ENCODE measurements around the gene ROR2. TPM values are rescaled to one million over a fixed set of nuclear protein-coding genes. Genes with fewer than 3 reads are reported as not detected.
A peak's percentile ranks its signal among the peaks of the same experiment; 100 is the strongest.

Gene ROR2
- total and polyA plus RNA-seq, 2 of the 8 experiments (the other 6 are each of a cell fraction or from before 2014, with no cell fraction given) = 2.7 to 4.3 TPM

DNA sequence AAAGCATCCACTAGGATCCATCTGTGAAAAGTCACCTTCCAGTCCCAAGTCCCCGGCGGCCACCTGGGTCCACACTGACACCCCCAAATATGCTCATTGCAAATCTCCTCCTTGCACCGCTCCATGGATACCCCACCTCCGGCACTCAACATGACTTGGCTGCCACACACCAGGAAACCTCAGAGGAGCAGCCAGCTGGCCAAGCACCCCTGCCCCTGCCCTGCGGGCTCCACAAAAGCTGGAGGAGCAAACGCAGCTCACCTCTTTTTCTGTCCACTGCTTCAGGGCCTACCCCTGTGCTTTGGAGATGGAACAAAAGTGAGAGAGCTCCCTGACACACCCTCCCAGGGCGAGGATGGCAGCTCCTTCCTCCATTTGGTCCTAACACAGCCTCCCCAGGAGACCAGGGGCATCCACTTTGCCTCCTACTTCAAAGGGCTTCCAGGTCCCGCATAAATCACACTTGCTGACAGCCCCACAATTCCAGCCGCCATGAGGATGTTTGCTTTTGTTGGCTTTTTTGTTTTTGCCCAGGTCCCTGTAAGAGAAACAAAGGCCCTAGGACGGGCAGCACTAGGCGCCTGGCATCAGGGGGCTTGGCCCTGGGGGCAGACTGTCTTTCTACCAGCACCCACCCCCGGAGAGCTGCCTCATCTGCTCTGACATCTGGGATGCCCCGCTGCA lies 14.8 kb downstream of the ROR2 start:
- Histone ChIP-seq H3K18ac (ENCODE audit: extremely low read depth, low read length) (no peak overlapping the region), H2AFZ (ENCODE audit: low read length) (no peak overlapping the region), H3K23me2 (ENCODE audit: low read depth, low read length) (no peaks in the 10 kb centered on the region), H2BK120ac (replicated peaks; ENCODE audit: low read depth, low read length) (no peak overlapping the region), H2AK5ac (ENCODE audit: low read depth, low read length) (no peak overlapping the region), H3K4me2 (ENCODE audit: insufficient read depth in 1 of 2, low read depth in 2 of 2, low read length in 2 of 2) (no peak overlapping the region), H3K27me3 (replicated peaks in 1 of 4; ENCODE audit: control insufficient read depth in 3 of 4, extremely low read depth in 1 of 4, insufficient read depth in 3 of 4, low read length in 3 of 4) (no peaks in the 10 kb centered on the region), H2BK12ac (ENCODE audit: low read depth, low read length) (no peak overlapping the region), H3K9me3 (ENCODE audit: insufficient read depth in 2 of 2, low read depth in 1 of 2, low read length in 1 of 2) (peaks cover 6 to 14% of the 10 kb centered on the region in 2 experiments; a peak in 3 of 4 replicates), H3K4me1 (replicated peaks in 1 of 4; ENCODE audit: control insufficient read depth in 3 of 4, insufficient read depth in 4 of 4, low read length in 3 of 4) (peaks cover 0 to 8% (median 2%) of the 10 kb centered on the region in 4 experiments; a peak in 3 of 7 replicates), H2BK20ac (ENCODE audit: low read length) (no peak overlapping the region), H4K8ac (ENCODE audit: extremely low read depth, insufficient read depth, low read length) (0 out of 2 replicates have a peak overlapping the region, but pooled peaks have one; percentile 28), H2BK5ac (ENCODE audit: low read depth, low read length) (no peak overlapping the region), H3K4ac (replicated peaks; ENCODE audit: insufficient read length, low read depth, low read length) (no peak overlapping the region), H3K4me3 (ENCODE audit: extremely low read depth in 1 of 4, insufficient read depth in 2 of 4, low read depth in 3 of 4, low read length in 4 of 4) (no peak overlapping the region), H3K23ac (ENCODE audit: insufficient read length) (no peak overlapping the region), H3K27ac (ENCODE audit: low read depth, low read length) (no peak overlapping the region), H3K14ac (ENCODE audit: insufficient read length) (no peak overlapping the region), H3K79me1 (ENCODE audit: low read depth, low read length) (no peaks in the 10 kb centered on the region), H3K79me2 (ENCODE audit: control insufficient read depth in 1 of 2, insufficient read depth in 2 of 2, low read length in 2 of 2) (no peaks in the 10 kb centered on the region), H3K9ac (replicated peaks in 1 of 4; ENCODE audit: extremely low read depth in 1 of 4, low read depth in 3 of 4, low read length in 3 of 4) (no peak overlapping the region), H2BK15ac (ENCODE audit: low read length) (no peak overlapping the region), H4K5ac (ENCODE audit: insufficient read length, low read depth, low read length) (no peak overlapping the region), H3K56ac (replicated peaks; ENCODE audit: insufficient read length, low read depth, low read length) (no peak overlapping the region), H4K20me1 (replicated peaks in 1 of 2; ENCODE audit: control insufficient read depth in 1 of 2, insufficient read depth in 2 of 2, low read length in 2 of 2) (no peaks in the 10 kb centered on the region), H4K91ac (replicated peaks; ENCODE audit: insufficient read length, low read length) (no peak overlapping the region), H3K36me3 (ENCODE audit: control insufficient read depth in 2 of 4, insufficient read depth in 4 of 4, low read length in 3 of 4) (no peaks in the 10 kb centered on the region)
- DNase-seq (ENCODE audit: low read depth in 1 of 2, low spot score in 2 of 2) (no peak), FAIRE-seq (no peak)
- WGBS, 2 experiments (ENCODE audit: extremely low coverage in 1 of 2, insufficient coverage in 1 of 2, insufficient read length in 1 of 2, insufficient replicate concordance in 2 of 2, low coverage in 1 of 2, low lambda C conversion rate in 2 of 2, missing lambda C conversion rate in 1 of 2) = 87% methylated on average over 13 of the region's 13 CpGs; no CpG with 5 or more reads in 1 of the 2 experiments
- no peak for TF ChIP-seq POLR2AphosphoS5 (IDR thresholded peaks at IDR 0.05; ENCODE audit: low read depth, low read length)
- no peak for TF ChIP-seq ATF3 (IDR thresholded peaks at IDR 0.05; ENCODE audit: insufficient read depth, low read depth, low read length)
- TF ChIP-seq CBX5 (IDR thresholded peaks at IDR 0.05; ENCODE audit: low read depth, low read length) = no peak
- TF ChIP-seq RNF2 (IDR thresholded peaks at IDR 0.05; ENCODE audit: borderline replicate concordance, low read depth, low read length, missing control alignments, poor library complexity, severe bottlenecking) = no peak
- TF ChIP-seq, protein P1, sequence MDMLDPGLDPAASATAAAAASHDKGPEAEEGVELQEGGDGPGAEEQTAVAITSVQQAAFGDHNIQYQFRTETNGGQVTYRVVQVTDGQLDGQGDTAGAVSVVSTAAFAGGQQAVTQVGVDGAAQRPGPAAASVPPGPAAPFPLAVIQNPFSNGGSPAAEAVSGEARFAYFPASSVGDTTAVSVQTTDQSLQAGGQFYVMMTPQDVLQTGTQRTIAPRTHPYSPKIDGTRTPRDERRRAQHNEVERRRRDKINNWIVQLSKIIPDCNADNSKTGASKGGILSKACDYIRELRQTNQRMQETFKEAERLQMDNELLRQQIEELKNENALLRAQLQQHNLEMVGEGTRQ (IDR thresholded peaks at IDR 0.05; ENCODE audit: low read length) = no peak
- ChIA-PET POLR2A (ENCODE audit: partially characterized antibody) (interaction anchor here (0.6 to 1.1 kb wide), 2 partner anchors 33 to 123 kb away, joined by 3 to 4 read pairs; no protein-coding TSS in a partner anchor), CTCF (ENCODE audit: partially characterized antibody) (interaction anchor here (1.0 to 4.5 kb wide), 9 partner anchors 10 to 1019 kb away, joined by 3 to 31 read pairs (median 4); partner anchors contain the start of gene ROR2)

All from H1 (cell line).